Fibroblast of lung (primary cell): ENCODE results near the gene TOX3. TPM values are rescaled to one million over a fixed set of nuclear protein-coding genes. Genes with fewer than 3 reads are reported as not detected.

Source experiments
- DNase-seq, 2 donors: peaks; one replicate each; pipeline versions ENCODE4 v3.0.0 to v3.0.0-alpha.2; 2010; ENCODE audit warnings: low read depth in 2 of 2
- H2AFZ ChIP-seq: 2 replicates; pipeline ENCODE4 v1.5.1; 2012; ENCODE audit warnings: low read length, control low read depth, inconsistent platforms
- H3K27ac ChIP-seq: 2 replicates; pipeline ENCODE4 v1.5.1; 2011; ENCODE audit warnings: low read length, control low read depth; ENCODE audit not compliant: insufficient read depth
- H3K27me3 ChIP-seq: 2 replicates; pipeline ENCODE4 v1.5.1; 2011; ENCODE audit warnings: mild to moderate bottlenecking, low read length; ENCODE audit not compliant: control insufficient read depth, insufficient read depth
- H3K36me3 ChIP-seq: 2 replicates; pipeline ENCODE4 v1.5.1; 2011; ENCODE audit warnings: low read length; ENCODE audit not compliant: control insufficient read depth, insufficient read depth
- H3K4me1 ChIP-seq: 2 replicates; pipeline ENCODE4 v1.5.1; 2011; ENCODE audit warnings: low read length; ENCODE audit not compliant: control insufficient read depth, insufficient read depth; ENCODE audit errors: extremely low read depth
- H3K4me2 ChIP-seq: 2 replicates; pipeline ENCODE4 v1.5.1; 2011; ENCODE audit warnings: low read length, control low read depth; ENCODE audit not compliant: insufficient read depth; ENCODE audit errors: extremely low read depth
- H3K4me3 ChIP-seq, 4 experiments: fragments of 200-600 bp in 1 of 4; sonication (generic) in 1 of 4; replicated peaks in 1 of 4; 2 replicates each; pipeline ENCODE4 v1.5.1; 2011 to 2016; ENCODE audit warnings: low read length in 4 of 4, low read depth in 3 of 4, mild to moderate bottlenecking in 3 of 4, control low read depth in 2 of 4, inconsistent platforms in 1 of 4, mixed read lengths in 1 of 4; ENCODE audit not compliant: insufficient read depth in 1 of 4; ENCODE audit errors: control extremely low read depth in 1 of 4
- H3K79me2 ChIP-seq: 2 replicates; pipeline ENCODE4 v1.5.1; 2012; ENCODE audit warnings: mild to moderate bottlenecking, low read length, inconsistent platforms; ENCODE audit not compliant: control insufficient read depth, insufficient read depth
- H3K9ac ChIP-seq: 2 replicates; pipeline ENCODE4 v1.5.1; 2011; ENCODE audit warnings: mild to moderate bottlenecking, low read length, control low read depth; ENCODE audit not compliant: insufficient read depth
- H3K9me3 ChIP-seq: 2 replicates; pipeline ENCODE4 v1.5.1; 2012; ENCODE audit warnings: low read depth, low read length; ENCODE audit not compliant: control insufficient read depth, insufficient read depth
- H4K20me1 ChIP-seq: 2 replicates; pipeline ENCODE4 v1.5.1; 2011; ENCODE audit warnings: low read length; ENCODE audit not compliant: control insufficient read depth, insufficient read depth; ENCODE audit errors: extremely low read depth
- CTCF ChIP-seq, 2 donors: IDR thresholded peaks in 1 of 2; conservative IDR thresholded peaks in 1 of 2; 1 replicate in 1 of 2; 2 replicates in 1 of 2; pipeline ENCODE4 v1.5.1; 2011 to 2012; ENCODE audit warnings: low read length in 2 of 2, control low read depth in 1 of 2, inconsistent platforms in 1 of 2, low read depth in 1 of 2, mild to moderate bottlenecking in 1 of 2
- EZH2 ChIP-seq: IDR thresholded peaks from 2 replicates; pipeline ENCODE4 v1.5.1; 2012; ENCODE audit warnings: low read length, control low read depth, mild to moderate bottlenecking; ENCODE audit errors: missing control alignments
- polyA plus RNA-seq, 2 donors: library from polyadenylated mRNA; depleted of rRNA in 1 of 2; stranded (reverse) in 1 of 2; unstranded in 1 of 2; fragments of >200 nt; gene quantifications; 2 replicates each; pipeline ENCODE4 v1.2.1, GENCODE V29; 2011 to 2012; ENCODE audit warnings: missing spikeins in 1 of 2
- total RNA-seq: library from RNA; depleted of rRNA; stranded (reverse); fragments of >200 nt; gene quantifications from 2 replicates; pipeline ENCODE4 v1.2.1, GENCODE V29; 2014

The TOX3 gene
- total and polyA plus RNA-seq, 2 donors (not counting 1 experiment from before 2014, with no cell fraction given): not detected

- no peaks in the 10 kb centered on the region for H3K36me3 ChIP-seq
- no peak overlapping the region for H3K9ac ChIP-seq
- H3K4me2 ChIP-seq: no peak overlapping the region
- H3K9me3 ChIP-seq: no peaks in the 10 kb centered on the region
- TF ChIP-seq CTCF (conservative IDR thresholded peaks at IDR 0.05 in 1 of 2, IDR thresholded peaks at IDR 0.05 in 1 of 2; ENCODE audit: low read depth in 1 of 2, low read length in 2 of 2) (no peak), EZH2 (no peak)
- peaks cover 3% of the 10 kb centered on the region for H3K27me3 ChIP-seq
- H3K79me2 ChIP-seq: no peaks in the 10 kb centered on the region
- no peaks in the 10 kb centered on the region for H4K20me1 ChIP-seq
- H3K4me1 ChIP-seq: no peaks in the 10 kb centered on the region
- no peak for DNase-seq
- no peak overlapping the region for H3K4me3 ChIP-seq
- no peak overlapping the region for H2AFZ ChIP-seq
- no peak overlapping the region for H3K27ac ChIP-seq
Measured at GRCh38 chr16:52540910-52541309, 6.0 kb downstream of the TOX3 start.

GRCh38 chr16:52539191-52539590 is 7.8 kb downstream of the TOX3 start:
- Histone ChIP-seq H3K4me1 (no peaks in the 10 kb centered on the region), H3K4me2 (no peak overlapping the region), H2AFZ (no peak overlapping the region), H3K9me3 (no peaks in the 10 kb centered on the region), H3K27me3 (no peaks in the 10 kb centered on the region), H3K4me3 (no peak overlapping the region), H3K9ac (no peak overlapping the region), H4K20me1 (no peaks in the 10 kb centered on the region), H3K79me2 (no peaks in the 10 kb centered on the region), H3K36me3 (no peaks in the 10 kb centered on the region), H3K27ac (no peak overlapping the region)
- DNase-seq: no peak
- no peak for TF ChIP-seq CTCF (conservative IDR thresholded peaks at IDR 0.05 in 1 of 2, IDR thresholded peaks at IDR 0.05 in 1 of 2; ENCODE audit: low read depth in 1 of 2, low read length in 2 of 2)

GRCh38 chr16:52538511-52538910 is 8.4 kb downstream of the TOX3 start:
- DNase-seq: no peak
- no peak overlapping the region for H3K4me3 ChIP-seq
- H3K4me1 ChIP-seq: no peaks in the 10 kb centered on the region
- no peaks in the 10 kb centered on the region for H3K27me3 ChIP-seq
- no peaks in the 10 kb centered on the region for H3K36me3 ChIP-seq
- TF ChIP-seq CTCF (conservative IDR thresholded peaks at IDR 0.05 in 1 of 2, IDR thresholded peaks at IDR 0.05 in 1 of 2; ENCODE audit: low read depth in 1 of 2, low read length in 2 of 2) (no peak), EZH2 (no peak)
- no peaks in the 10 kb centered on the region for H3K9me3 ChIP-seq
- no peak overlapping the region for H3K4me2 ChIP-seq
- H3K79me2 ChIP-seq: no peaks in the 10 kb centered on the region
- H3K9ac ChIP-seq: no peak overlapping the region
- H2AFZ ChIP-seq: no peak overlapping the region
- no peaks in the 10 kb centered on the region for H4K20me1 ChIP-seq
- no peak overlapping the region for H3K27ac ChIP-seq
